Upper lobe of left lung (tissue), 4 donors: ENCODE data around the gene RABL6.
"Not testable (repeated sequence)": the region's sequence is repeated elsewhere in the genome, so short reads cannot be mapped to it uniquely, and the experiment has no call there.

Source experiments
- CTCF ChIP-seq, 6 experiments: fragments of 450-650 bp in 4 of 6; fragments of 200-600 bp in 2 of 6; sonication (generic) in 2 of 6; IDR thresholded peaks; one replicate each; pipeline ENCODE4 v1.5.1; 2016 to 2019; ENCODE audit warnings: antibody characterized with exemption in 6 of 6
- EP300 ChIP-seq, 4 donors: sonication (generic); formaldehyde crosslinking; IDR thresholded peaks; one replicate each; pipeline ENCODE4 v1.5.1; 2017; ENCODE audit warnings: antibody characterized with exemption in 4 of 4, control low read depth in 2 of 4
- POLR2A ChIP-seq, 4 donors: fragments of 450-650 bp; IDR thresholded peaks; one replicate each; pipeline ENCODE4 v1.5.1; 2016 to 2017; ENCODE audit warnings: antibody characterized with exemption in 4 of 4, mild to moderate bottlenecking in 2 of 4
- POLR2AphosphoS5 ChIP-seq, 2 donors: sonication (generic); formaldehyde crosslinking; IDR thresholded peaks; one replicate each; pipeline ENCODE4 v1.5.1; 2017; ENCODE audit warnings: antibody characterized with exemption in 2 of 2

- TF ChIP-seq POLR2AphosphoS5, CTCF, POLR2A, EP300 (IDR thresholded peaks at IDR 0.05): not testable (repeated sequence)
These were observed 22.0 kb upstream of the RABL6 start for GRCh38 chr9:136785565-136786355.
